Dendritic cell treated with granulocyte-macrophage colony-stimulating factor and Interleukin-4, amounts not matched to agents 40 ng/mL and 50 ng/mL, for 4 days (primary cell): ENCODE data around the gene SNED1.

ENCODE experiments used
- H3K27ac Mint-ChIP-seq: one replicate; pipeline ENCODE4 v1.8.0; 2022; ENCODE audit warnings: mild to moderate bottlenecking, mixed read lengths
- H3K27me3 Mint-ChIP-seq: one replicate; pipeline ENCODE4 v1.8.0; 2022; ENCODE audit warnings: mild to moderate bottlenecking, mixed read lengths
- H3K36me3 Mint-ChIP-seq: one replicate; pipeline ENCODE4 v1.8.0; 2022; ENCODE audit warnings: low read depth, mixed read lengths
- H3K4me1 Mint-ChIP-seq: one replicate; pipeline ENCODE4 v1.8.0; 2022; ENCODE audit warnings: low read depth, mixed read lengths
- H3K4me3 Mint-ChIP-seq: one replicate; pipeline ENCODE4 v1.8.0; 2022; ENCODE audit warnings: mild to moderate bottlenecking, moderate library complexity, mixed read lengths
- H3K9me3 Mint-ChIP-seq: one replicate; pipeline ENCODE4 v1.8.0; 2022; ENCODE audit warnings: mixed read lengths
- intact Hi-C: fragments of 100-400 bp; cut with micrococcal nuclease; formaldehyde crosslinking; loops from one replicate; pipeline ENCODE4 v1.15.0; 2022

Gene SNED1

GRCh38 chr2:241109210-241110088 lies 111.0 kb downstream of the SNED1 start:
- Mint-ChIP-seq H3K36me3 (peaks cover 13% of the 10 kb centered on the region), H3K27me3 (no peaks in the 10 kb centered on the region), H3K4me3 (no peak overlapping the region), H3K27ac (no peak overlapping the region), H3K4me1 (peaks cover 7% of the 10 kb centered on the region), H3K9me3 (no peaks in the 10 kb centered on the region)
- intact Hi-C loops, result no loop called here

- Mint-ChIP-seq H3K4me1 (peaks cover 7% of the 10 kb centered on the region), H3K27ac (no peak overlapping the region), H3K27me3 (no peaks in the 10 kb centered on the region), H3K4me3 (no peak overlapping the region), H3K36me3 (peaks cover 20% of the 10 kb centered on the region), H3K9me3 (no peaks in the 10 kb centered on the region)
- intact Hi-C loops, result no loop called here
Measured at GRCh38 chr2:241110089-241110606, 111.7 kb downstream of the SNED1 start.

GRCh38 chr2:241110607-241111439 lies 112.4 kb downstream of the SNED1 start:
- intact Hi-C loops, result no loop called here
- Mint-ChIP-seq H3K36me3 (peaks cover 26% of the 10 kb centered on the region), H3K27me3 (no peaks in the 10 kb centered on the region), H3K9me3 (no peaks in the 10 kb centered on the region), H3K4me1 (peaks cover 7% of the 10 kb centered on the region), H3K4me3 (no peak overlapping the region), H3K27ac (no peak overlapping the region)

GRCh38 chr2:241111440-241111805 lies 113.0 kb downstream of the SNED1 start:
- intact Hi-C loops, result no loop called here
- no peak overlapping the region for H3K27ac Mint-ChIP-seq
- H3K4me1 Mint-ChIP-seq, result peaks cover 7% of the 10 kb centered on the region
- no peak overlapping the region for H3K4me3 Mint-ChIP-seq
- no peaks in the 10 kb centered on the region for H3K27me3 Mint-ChIP-seq
- H3K36me3 Mint-ChIP-seq, result peaks cover 32% of the 10 kb centered on the region
- no peaks in the 10 kb centered on the region for H3K9me3 Mint-ChIP-seq

- H3K36me3 Mint-ChIP-seq, result peaks cover 39% of the 10 kb centered on the region
- H3K9me3 Mint-ChIP-seq, result no peaks in the 10 kb centered on the region
- intact Hi-C loops, result no loop called here
- peaks cover 7% of the 10 kb centered on the region for H3K4me1 Mint-ChIP-seq
- no peak overlapping the region for H3K27ac Mint-ChIP-seq
- no peaks in the 10 kb centered on the region for H3K27me3 Mint-ChIP-seq
- H3K4me3 Mint-ChIP-seq, result no peak overlapping the region
Measured at GRCh38 chr2:241112046-241112445, 113.6 kb downstream of the SNED1 start.

GRCh38 chr2:241112592-241112991 lies 114.2 kb downstream of the SNED1 start:
- Mint-ChIP-seq H3K36me3 (peaks cover 44% of the 10 kb centered on the region), H3K9me3 (no peaks in the 10 kb centered on the region), H3K4me1 (peaks cover 7% of the 10 kb centered on the region), H3K27ac (no peak overlapping the region), H3K4me3 (no peak overlapping the region), H3K27me3 (no peaks in the 10 kb centered on the region)
- intact Hi-C loops, result no loop called here

- no peaks in the 10 kb centered on the region for H3K9me3 Mint-ChIP-seq
- no peak overlapping the region for H3K27ac Mint-ChIP-seq
- H3K27me3 Mint-ChIP-seq, result no peaks in the 10 kb centered on the region
- H3K36me3 Mint-ChIP-seq, result peaks cover 51% of the 10 kb centered on the region
- no peak overlapping the region for H3K4me3 Mint-ChIP-seq
- intact Hi-C loops, result no loop called here
- H3K4me1 Mint-ChIP-seq, result no peaks in the 10 kb centered on the region
Measured at GRCh38 chr2:241114836-241115235, 116.4 kb downstream of the SNED1 start.

- Mint-ChIP-seq H3K27me3 (no peaks in the 10 kb centered on the region), H3K9me3 (no peaks in the 10 kb centered on the region), H3K4me3 (no peak overlapping the region), H3K27ac (no peak overlapping the region), H3K36me3 (peaks cover 56% of the 10 kb centered on the region), H3K4me1 (no peaks in the 10 kb centered on the region)
- intact Hi-C loops, result no loop called here
Measured at GRCh38 chr2:241115361-241115760, 116.9 kb downstream of the SNED1 start.

GRCh38 chr2:241116606-241117560 lies 118.5 kb downstream of the SNED1 start:
- no peaks in the 10 kb centered on the region for H3K9me3 Mint-ChIP-seq
- H3K27me3 Mint-ChIP-seq, result no peaks in the 10 kb centered on the region
- peak overlapping the region; percentile 16 for H3K27ac Mint-ChIP-seq
- H3K4me1 Mint-ChIP-seq, result no peaks in the 10 kb centered on the region
- intact Hi-C loops, result no loop called here
- no peak overlapping the region for H3K4me3 Mint-ChIP-seq
- H3K36me3 Mint-ChIP-seq, result peaks cover 60% of the 10 kb centered on the region

- no peaks in the 10 kb centered on the region for H3K9me3 Mint-ChIP-seq
- peaks cover 71% of the 10 kb centered on the region for H3K36me3 Mint-ChIP-seq
- no peaks in the 10 kb centered on the region for H3K27me3 Mint-ChIP-seq
- intact Hi-C loops, result no loop called here
- no peak overlapping the region for H3K27ac Mint-ChIP-seq
- no peak overlapping the region for H3K4me3 Mint-ChIP-seq
- H3K4me1 Mint-ChIP-seq, result no peaks in the 10 kb centered on the region
Measured at GRCh38 chr2:241118737-241119505, 120.5 kb downstream of the SNED1 start.

GRCh38 chr2:241120440-241120839 lies 122.0 kb downstream of the SNED1 start:
- Mint-ChIP-seq H3K27ac (no peak overlapping the region), H3K36me3 (peaks cover 61% of the 10 kb centered on the region), H3K4me3 (no peak overlapping the region), H3K9me3 (no peaks in the 10 kb centered on the region), H3K4me1 (no peaks in the 10 kb centered on the region), H3K27me3 (no peaks in the 10 kb centered on the region)
- intact Hi-C loops, result no loop called here

- intact Hi-C loops, result no loop called here
- no peak overlapping the region for H3K4me3 Mint-ChIP-seq
- H3K27me3 Mint-ChIP-seq, result no peaks in the 10 kb centered on the region
- H3K9me3 Mint-ChIP-seq, result no peaks in the 10 kb centered on the region
- peaks cover 60% of the 10 kb centered on the region for H3K36me3 Mint-ChIP-seq
- no peak overlapping the region for H3K27ac Mint-ChIP-seq
- no peaks in the 10 kb centered on the region for H3K4me1 Mint-ChIP-seq
Measured at GRCh38 chr2:241121008-241121407, 122.6 kb downstream of the SNED1 start.
